IMR-90 (cell line): Measurements from ENCODE around the gene TGM1. TPM values are rescaled to one million over a fixed set of nuclear protein-coding genes. Genes with fewer than 3 reads are reported as not detected.

Experiments used
- ATAC-seq: fragments of 200-7000 bp; cut with Tn5 transposase; 2 replicates; pipeline ENCODE4 v1.9.1; 2020; ENCODE audit warnings: low read depth, mild to moderate bottlenecking, moderate library complexity
- BruUV-seq: library from RNA; stranded (reverse); fragments of 400-500 nt; replicated peaks from 2 replicates; lab custom pipeline; 2021; lab: Mats Ljungman, UMichigan
- CTCF ChIA-PET: fragments of 300-600 bp; formaldehyde crosslinking; extraction: SDS; loops from one replicate; lab custom pipeline; 2021; ENCODE audit warnings: antibody characterized with exemption; lab: Yijun Ruan, JAX
- POLR2A ChIA-PET: fragments of 300-600 bp; sonication (Branson Sonifier 250); formaldehyde crosslinking; loops from one replicate; lab custom pipeline; 2022; ENCODE audit warnings: antibody characterized with exemption; ENCODE audit not compliant: unreplicated experiment; lab: Charles Lee
- DNase-seq: peaks from one replicate; pipeline ENCODE4 v3.0.0; 2013
- H2AFZ ChIP-seq: replicated peaks from 2 replicates; pipeline ENCODE3; 2013; ENCODE audit warnings: low read length, mild to moderate bottlenecking; ENCODE audit not compliant: poor library complexity
- H2AK5ac ChIP-seq: 2 replicates; pipeline ENCODE4 v1.6.1; 2013; ENCODE audit warnings: low read depth, low read length, inconsistent platforms
- H2AK9ac ChIP-seq: replicated peaks from 2 replicates; pipeline ENCODE3; 2013; ENCODE audit warnings: mild to moderate bottlenecking, low read depth, low read length, moderate library complexity; ENCODE audit not compliant: poor library complexity
- H2BK120ac ChIP-seq: 2 replicates; pipeline ENCODE4 v1.6.1; 2013; ENCODE audit warnings: low read depth, low read length, inconsistent platforms
- H2BK15ac ChIP-seq: 3 replicates; pipeline ENCODE4 v1.6.1; 2013; ENCODE audit warnings: low read depth, low read length, inconsistent platforms
- H2BK20ac ChIP-seq: 2 replicates; pipeline ENCODE4 v1.6.1; 2013; ENCODE audit warnings: low read depth, mild to moderate bottlenecking, inconsistent platforms, low read length, moderate library complexity
- H2BK5ac ChIP-seq: 2 replicates; pipeline ENCODE4 v1.6.1; 2013; ENCODE audit warnings: mild to moderate bottlenecking, low read depth, low read length, inconsistent platforms; ENCODE audit not compliant: poor library complexity, severe bottlenecking
- H3K14ac ChIP-seq: replicated peaks from 2 replicates; pipeline ENCODE4 v1.6.1; 2013; ENCODE audit warnings: low read depth, low read length, inconsistent platforms
- H3K18ac ChIP-seq: 2 replicates; pipeline ENCODE4 v1.6.1; 2013; ENCODE audit warnings: low read depth, low read length, control low read depth
- H3K23ac ChIP-seq: 2 replicates; pipeline ENCODE4 v1.6.1; 2013; ENCODE audit warnings: low read depth, low read length, inconsistent platforms
- H3K27ac ChIP-seq: 2 replicates; pipeline ENCODE4 v1.5.1; 2013; ENCODE audit warnings: mild to moderate bottlenecking, control low read depth, low read length; ENCODE audit not compliant: insufficient read depth
- H3K27me3 ChIP-seq: 2 replicates; pipeline ENCODE4 v1.6.1; 2013; ENCODE audit warnings: low read length; ENCODE audit not compliant: control insufficient read depth, insufficient read depth
- H3K36me3 ChIP-seq: 2 replicates; pipeline ENCODE4 v1.6.1; 2013; ENCODE audit warnings: low read length, mixed read lengths; ENCODE audit not compliant: control insufficient read depth, insufficient read depth
- H3K4ac ChIP-seq: 2 replicates; pipeline ENCODE4 v1.6.1; 2013; ENCODE audit warnings: low read depth, low read length, inconsistent platforms
- H3K4me1 ChIP-seq: 2 replicates; pipeline ENCODE4 v1.6.1; 2013; ENCODE audit warnings: low read length, mixed read lengths; ENCODE audit not compliant: control insufficient read depth, insufficient read depth
- H3K4me2 ChIP-seq: 2 replicates; pipeline ENCODE4 v1.6.1; 2013; ENCODE audit warnings: low read depth, mild to moderate bottlenecking, control low read depth, low read length, moderate library complexity
- H3K4me3 ChIP-seq: 2 replicates; pipeline ENCODE4 v1.5.1; 2013; ENCODE audit warnings: low read depth, mild to moderate bottlenecking, control low read depth, low read length, moderate library complexity; ENCODE audit not compliant: insufficient read depth
- H3K56ac ChIP-seq: 2 replicates; pipeline ENCODE4 v1.6.1; 2013; ENCODE audit warnings: low read length, inconsistent platforms; ENCODE audit not compliant: insufficient read depth; ENCODE audit errors: extremely low read depth
- H3K79me1 ChIP-seq, 2 experiments: 2 replicates each; pipeline ENCODE4 v1.6.1; 2013; ENCODE audit warnings: low read length in 2 of 2, inconsistent platforms in 1 of 2, low read depth in 1 of 2
- H3K9ac ChIP-seq: 2 replicates; pipeline ENCODE4 v1.6.1; 2013; ENCODE audit warnings: low read depth, low read length, control low read depth
- H3K9me1 ChIP-seq: 2 replicates; pipeline ENCODE4 v1.6.1; 2013; ENCODE audit warnings: low read length, inconsistent platforms; ENCODE audit not compliant: insufficient read depth
- H3K9me3 ChIP-seq: 2 replicates; pipeline ENCODE4 v1.6.1; 2013; ENCODE audit warnings: low read length; ENCODE audit not compliant: control insufficient read depth, insufficient read depth
- H4K20me1 ChIP-seq: 2 replicates; pipeline ENCODE4 v1.6.1; 2013; ENCODE audit warnings: low read length, inconsistent platforms; ENCODE audit not compliant: insufficient read depth
- H4K5ac ChIP-seq: 2 replicates; pipeline ENCODE4 v1.6.1; 2013; ENCODE audit warnings: mild to moderate bottlenecking, low read depth, low read length, control low read depth
- H4K8ac ChIP-seq, 2 experiments: 2 replicates each; pipeline ENCODE4 v1.6.1; 2013; ENCODE audit warnings: low read depth in 2 of 2, low read length in 2 of 2, control low read depth in 1 of 2, inconsistent platforms in 1 of 2
- H4K91ac ChIP-seq: 2 replicates; pipeline ENCODE4 v1.6.1; 2013; ENCODE audit warnings: low read depth, low read length, inconsistent platforms; ENCODE audit not compliant: insufficient read depth
- BHLHE40 ChIP-seq: fragments of 150-350 bp; IDR thresholded peaks from 2 replicates; pipeline ENCODE4 v1.6.1; 2016; ENCODE audit warnings: mild to moderate bottlenecking, low read depth, low read length
- MAZ ChIP-seq: IDR thresholded peaks from 2 replicates; pipeline ENCODE4 v1.6.1; 2012; ENCODE audit warnings: low read depth, mild to moderate bottlenecking, low read length, improper control_type of control experiment, moderate library complexity, borderline replicate concordance
- RFX5 ChIP-seq: IDR thresholded peaks from 2 replicates; pipeline ENCODE4 v1.8.0; 2012; ENCODE audit warnings: low read depth, mild to moderate bottlenecking, low read length, moderate library complexity
- SMC3 ChIP-seq: fragments of 150-350 bp; IDR thresholded peaks from 2 replicates; pipeline ENCODE4 v1.6.1; 2016; ENCODE audit warnings: low read depth, mild to moderate bottlenecking, antibody characterized with exemption, low read length, moderate library complexity
- USF2 ChIP-seq: fragments of 150-350 bp; IDR thresholded peaks from 2 replicates; pipeline ENCODE4 v1.6.1; 2017; ENCODE audit warnings: mild to moderate bottlenecking, antibody characterized with exemption, low read length, low read depth
- WGBS, 2 experiments: methylation state at CpG; one replicate each; pipeline versions ENCODE4 v1.1.5 to v1.1.7; 2013; ENCODE audit warnings: missing lambda C conversion rate in 2 of 2; ENCODE audit not compliant: insufficient read length in 1 of 2; ENCODE audit errors: extremely low coverage in 2 of 2; 5-methylcytosine and 5-hydroxymethylcytosine counted together
- dilution Hi-C: fragments of 300-500 bp; cut with HindIII; formaldehyde crosslinking; loops from one replicate; pipeline ENCODE4 v1.14.3; 2018; ENCODE audit warnings: low sequenced_read_pairs; ENCODE audit not compliant: unreplicated experiment
- in situ Hi-C: fragments of 300-500 bp; cut with MboI; formaldehyde crosslinking; loops from 3 replicates; pipeline ENCODE4 v1.14.3; 2019; ENCODE audit warnings: low sequenced_read_pairs, inconsistent platforms, mixed read lengths
- intact Hi-C: fragments of 100-400 bp; cut with micrococcal nuclease; formaldehyde crosslinking; loops from 2 replicates; pipeline ENCODE4 v1.10.0; 2022
- polyA plus RNA-seq, 3 experiments: library from polyadenylated mRNA; depleted of rRNA; stranded (reverse); fragments of >200 nt; gene quantifications; 2 replicates each; pipeline ENCODE4 v1.2.3, GENCODE V29; 2012; ENCODE audit warnings: low replicate concordance in 1 of 3
- total RNA-seq: library from RNA; depleted of rRNA; stranded (reverse); fragments of >200 nt; gene quantifications from 2 replicates; pipeline ENCODE4 v1.2.3, GENCODE V29; 2012
- TF ChIP-seq, protein P1 (sequence below): conservative IDR thresholded peaks from 2 replicates; pipeline ENCODE4 v1.5.1; 2012; ENCODE audit warnings: mild to moderate bottlenecking, low read depth, low read length, improper control_type of control experiment

TGM1 gene
- total and polyA plus RNA-seq, 2 of the 4 experiments (the other 2 are of a cell fraction): 0.72 to 3.3 TPM

DNA sequence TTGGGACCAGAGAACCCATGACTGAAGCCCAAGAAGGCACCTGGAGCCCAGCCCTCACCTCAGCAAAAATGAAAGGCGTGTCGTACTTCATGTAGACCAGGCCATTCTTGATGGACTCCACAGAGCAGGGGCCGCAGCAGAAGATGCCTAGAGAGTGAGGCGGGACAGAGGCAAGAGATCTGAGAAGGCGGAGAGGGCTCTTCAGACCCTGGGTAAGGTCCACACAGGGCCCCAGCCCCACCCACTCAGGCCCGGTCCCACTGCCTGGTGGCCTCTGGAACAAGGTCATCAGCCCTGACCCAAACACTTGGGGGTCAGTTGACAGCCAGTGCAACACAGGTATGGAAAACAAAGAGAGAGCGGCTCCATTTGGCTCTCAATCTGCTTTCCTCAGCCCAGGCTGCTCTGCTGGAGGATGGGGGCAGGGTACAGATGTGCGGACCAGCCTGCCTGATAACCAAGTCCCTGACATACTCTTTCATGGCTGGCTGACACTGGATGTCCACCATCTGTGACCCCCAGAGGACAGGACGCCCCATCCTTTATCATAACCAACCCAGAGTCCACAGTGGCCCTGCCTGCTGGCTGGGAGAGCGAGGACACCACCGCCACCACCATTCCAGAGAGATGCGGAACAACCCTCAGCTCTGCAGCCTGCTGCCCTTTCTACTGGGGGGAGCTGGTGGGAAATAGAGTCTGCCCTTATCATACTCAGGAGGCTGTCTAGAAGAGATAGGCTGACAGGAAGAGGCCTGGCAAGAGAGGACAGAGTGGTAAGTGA lies 6.9 kb downstream of the TGM1 start:
- in situ Hi-C loops (no loop called here), dilution Hi-C loops (no loop called here), intact Hi-C loops (loop anchor here (2.0 kb wide), 1 partner anchor 15 kb away; the partner anchor contains the start of gene RABGGTA)
- no TSS peak for BruUV-seq
- peaks cover 2% of the 10 kb centered on the region; the same call in 1 of the 2 replicates for H3K36me3 ChIP-seq
- no peak overlapping the region for H3K14ac ChIP-seq
- ATAC-seq (no peak), DNase-seq (no peak)
- H3K27ac ChIP-seq: no peak overlapping the region
- no peak overlapping the region for H4K91ac ChIP-seq
- H3K4ac ChIP-seq: no peak overlapping the region
- peaks cover 35% of the 10 kb centered on the region for H3K9me1 ChIP-seq
- H2BK5ac ChIP-seq: no peak overlapping the region
- no peak overlapping the region for H4K8ac ChIP-seq
- H3K23ac ChIP-seq: no peak overlapping the region
- no peak overlapping the region for H3K4me2 ChIP-seq
- no peak overlapping the region for H4K5ac ChIP-seq
- H3K18ac ChIP-seq: no peak overlapping the region
- H3K9me3 ChIP-seq: no peaks in the 10 kb centered on the region
- H2BK15ac ChIP-seq: no peak overlapping the region
- TF ChIP-seq RFX5 (no peak), USF2 (no peak), BHLHE40 (no peak), SMC3 (no peak), MAZ (no peak)
- TF ChIP-seq, protein P1, sequence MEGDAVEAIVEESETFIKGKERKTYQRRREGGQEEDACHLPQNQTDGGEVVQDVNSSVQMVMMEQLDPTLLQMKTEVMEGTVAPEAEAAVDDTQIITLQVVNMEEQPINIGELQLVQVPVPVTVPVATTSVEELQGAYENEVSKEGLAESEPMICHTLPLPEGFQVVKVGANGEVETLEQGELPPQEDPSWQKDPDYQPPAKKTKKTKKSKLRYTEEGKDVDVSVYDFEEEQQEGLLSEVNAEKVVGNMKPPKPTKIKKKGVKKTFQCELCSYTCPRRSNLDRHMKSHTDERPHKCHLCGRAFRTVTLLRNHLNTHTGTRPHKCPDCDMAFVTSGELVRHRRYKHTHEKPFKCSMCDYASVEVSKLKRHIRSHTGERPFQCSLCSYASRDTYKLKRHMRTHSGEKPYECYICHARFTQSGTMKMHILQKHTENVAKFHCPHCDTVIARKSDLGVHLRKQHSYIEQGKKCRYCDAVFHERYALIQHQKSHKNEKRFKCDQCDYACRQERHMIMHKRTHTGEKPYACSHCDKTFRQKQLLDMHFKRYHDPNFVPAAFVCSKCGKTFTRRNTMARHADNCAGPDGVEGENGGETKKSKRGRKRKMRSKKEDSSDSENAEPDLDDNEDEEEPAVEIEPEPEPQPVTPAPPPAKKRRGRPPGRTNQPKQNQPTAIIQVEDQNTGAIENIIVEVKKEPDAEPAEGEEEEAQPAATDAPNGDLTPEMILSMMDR: no peak
- H3K4me3 ChIP-seq: no peak overlapping the region
- H4K20me1 ChIP-seq: no peaks in the 10 kb centered on the region
- peaks cover 22% of the 10 kb centered on the region for H3K4me1 ChIP-seq
- H3K56ac ChIP-seq: no peak overlapping the region
- H2AFZ ChIP-seq: no peak overlapping the region
- peaks cover 0 to 2% of the 10 kb centered on the region in 2 experiments; a peak in 1 of 4 replicates for H3K79me1 ChIP-seq
- H2AK9ac ChIP-seq: no peak overlapping the region
- POLR2A ChIA-PET: no interaction called here
- H3K9ac ChIP-seq: no peak overlapping the region
- H2AK5ac ChIP-seq: no peak overlapping the region
- H2BK20ac ChIP-seq: no peak overlapping the region
- no peaks in the 10 kb centered on the region for H3K27me3 ChIP-seq
- CTCF ChIA-PET: no interaction called here
- no peak overlapping the region for H2BK120ac ChIP-seq
- 100% methylated on average over 5 of the region's 12 CpGs; no CpG with 5 or more reads in 1 of the 2 experiments for WGBS, 2 experiments
